GM18519 (cell line): ENCODE results near the gene PRODH2.

Experiments
- ATAC-seq: cut with Tn5 transposase; IDR thresholded peaks from one replicate; pipeline ENCODE4 v1.9.1; 2021; ENCODE audit warnings: mild to moderate bottlenecking, moderate library complexity; ENCODE audit not compliant: unreplicated experiment, low FRiP score

Gene PRODH2

DNA sequence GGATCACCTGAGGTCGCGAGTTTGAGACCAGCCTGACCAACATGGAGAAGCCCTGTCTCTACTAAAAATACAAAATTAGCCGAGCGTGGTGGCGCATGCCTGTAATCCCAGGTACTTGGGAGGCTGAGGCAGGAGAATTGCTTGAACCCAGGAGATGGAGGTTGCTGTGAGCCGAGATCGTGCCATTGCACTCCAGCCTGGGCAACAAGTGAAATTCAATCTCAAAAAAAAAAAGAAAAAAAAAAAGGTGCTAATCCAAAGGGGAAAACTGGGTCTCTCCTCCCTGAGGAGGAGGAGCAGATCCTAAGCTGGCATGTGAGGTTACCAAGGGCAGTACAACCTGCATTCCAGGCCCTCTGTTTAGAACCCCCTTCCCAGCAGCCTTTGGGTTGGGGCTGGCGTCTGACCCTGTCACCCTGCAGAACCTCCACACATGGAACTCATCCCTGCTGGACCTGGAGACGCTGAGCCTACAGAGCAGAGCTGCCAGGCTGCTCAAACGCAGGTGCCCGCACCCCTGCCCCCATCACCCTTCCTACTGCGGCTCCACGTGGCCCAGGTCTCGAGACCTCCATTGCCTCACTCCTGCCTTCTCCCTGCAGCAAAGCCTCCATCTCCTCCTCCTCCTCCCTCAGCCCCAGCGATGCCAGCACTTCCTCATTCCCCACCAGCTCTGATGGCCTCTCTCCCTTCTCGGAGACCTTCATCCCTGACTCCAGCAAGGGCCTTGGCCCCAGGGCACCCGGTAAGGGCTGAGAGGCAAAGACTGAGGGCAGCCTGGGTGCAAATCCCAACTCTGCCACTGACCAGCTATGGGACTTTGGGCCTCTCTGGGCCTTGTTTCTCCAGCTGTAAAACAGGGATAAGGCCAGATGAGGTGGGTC, 48.0 kb downstream of the PRODH2 start:
- no peak for ATAC-seq

DNA sequence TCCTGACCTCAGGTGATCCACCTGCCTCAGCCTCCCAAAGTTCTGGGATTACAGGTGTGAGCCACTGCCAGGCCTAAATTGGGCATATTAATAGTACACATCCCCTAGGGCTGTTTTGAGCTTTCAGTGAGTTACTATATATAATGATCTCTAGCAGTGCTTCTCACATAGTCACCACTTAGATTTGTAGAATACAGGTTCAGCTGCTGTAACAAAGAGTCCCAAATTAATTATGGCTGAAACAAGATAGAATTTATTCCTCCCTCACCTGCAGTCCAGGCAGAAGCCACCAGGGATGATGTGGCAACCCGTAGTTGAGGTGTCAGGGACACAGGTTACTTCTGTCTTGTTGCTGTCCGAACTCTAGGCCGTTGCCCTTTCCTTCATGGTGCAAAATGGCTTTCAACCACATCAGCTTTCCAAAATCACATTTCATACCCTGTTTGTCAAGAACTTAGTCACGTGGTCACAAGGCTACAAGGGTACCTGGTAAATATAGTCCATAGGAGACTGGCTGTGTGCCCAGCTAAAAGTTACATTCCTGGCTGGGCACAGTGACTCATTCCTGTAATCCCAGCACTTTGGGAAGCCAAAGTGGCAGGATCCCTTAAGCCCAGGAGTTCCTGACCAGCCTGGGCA, 51.8 kb downstream of the PRODH2 start:
- ATAC-seq, result no peak

DNA sequence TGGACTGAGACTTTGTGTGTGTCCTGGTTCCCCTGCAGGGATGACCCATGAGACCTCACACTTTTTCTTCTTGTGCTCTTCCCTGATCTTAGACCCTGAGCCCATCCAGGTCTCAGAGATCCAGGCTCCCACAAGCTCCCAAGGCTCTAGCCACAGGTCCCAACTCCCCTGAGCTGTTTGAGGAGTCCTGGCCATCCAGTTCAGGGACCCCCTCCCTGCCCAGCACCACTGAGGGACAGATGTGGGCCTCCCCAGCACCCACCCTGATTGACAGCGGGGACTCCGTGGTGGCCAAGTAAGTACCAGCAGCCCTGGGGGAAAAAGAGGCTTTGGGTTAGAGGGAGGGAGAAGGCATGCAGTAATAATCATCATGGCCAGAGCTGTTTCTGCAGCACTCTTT, 52.9 kb downstream of the PRODH2 start:
- ATAC-seq, result no peak

DNA sequence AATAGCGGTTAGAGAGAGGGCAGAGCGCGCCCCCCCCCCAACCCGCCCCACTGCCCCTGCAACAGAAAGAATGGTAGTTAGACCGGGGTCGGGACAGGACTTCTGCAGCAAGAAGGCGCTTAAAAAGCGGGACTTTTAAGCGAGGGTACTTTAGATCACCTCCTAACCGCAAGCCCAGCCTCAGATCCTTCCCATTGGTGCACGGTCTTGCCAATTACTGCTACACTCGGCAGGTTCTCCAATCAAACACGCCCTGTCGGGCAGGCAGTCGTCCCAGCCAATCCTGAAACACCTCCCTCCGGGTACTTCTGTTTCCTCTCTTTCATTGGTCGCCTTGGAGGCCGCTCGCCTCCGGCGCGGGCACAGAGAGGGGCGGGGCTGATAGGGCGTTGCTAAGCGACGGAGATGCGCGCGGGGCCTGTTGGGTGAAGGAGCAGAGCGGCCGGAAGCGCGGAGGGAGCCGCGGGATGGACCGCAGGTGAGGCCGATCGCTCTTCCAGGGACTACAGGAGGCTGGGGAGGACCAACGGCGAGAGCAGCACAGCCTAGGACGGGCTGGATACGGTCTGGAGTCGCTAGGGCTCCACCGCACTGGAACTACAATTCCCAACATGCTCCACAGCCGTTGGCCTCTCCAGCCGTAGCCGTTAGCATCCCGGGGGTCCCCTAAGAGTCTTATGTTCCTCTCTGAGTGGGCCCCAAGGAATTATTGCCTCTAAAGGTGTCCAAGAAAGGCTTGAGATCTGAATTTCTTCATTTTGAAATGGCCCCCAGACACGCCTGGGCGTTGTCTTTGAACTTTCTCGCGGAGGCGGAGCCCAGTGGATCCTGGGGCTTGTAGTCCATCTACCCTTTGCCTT, 54.7 kb downstream of the PRODH2 start, which contains the start of gene PROSER3:
Gene PROSER3 (plus strand): TSS at position 428 of the 860 bp plus-strand sequence. CDS start 40 bp downstream, at position 468.
- ATAC-seq, result peak; percentile 94

DNA sequence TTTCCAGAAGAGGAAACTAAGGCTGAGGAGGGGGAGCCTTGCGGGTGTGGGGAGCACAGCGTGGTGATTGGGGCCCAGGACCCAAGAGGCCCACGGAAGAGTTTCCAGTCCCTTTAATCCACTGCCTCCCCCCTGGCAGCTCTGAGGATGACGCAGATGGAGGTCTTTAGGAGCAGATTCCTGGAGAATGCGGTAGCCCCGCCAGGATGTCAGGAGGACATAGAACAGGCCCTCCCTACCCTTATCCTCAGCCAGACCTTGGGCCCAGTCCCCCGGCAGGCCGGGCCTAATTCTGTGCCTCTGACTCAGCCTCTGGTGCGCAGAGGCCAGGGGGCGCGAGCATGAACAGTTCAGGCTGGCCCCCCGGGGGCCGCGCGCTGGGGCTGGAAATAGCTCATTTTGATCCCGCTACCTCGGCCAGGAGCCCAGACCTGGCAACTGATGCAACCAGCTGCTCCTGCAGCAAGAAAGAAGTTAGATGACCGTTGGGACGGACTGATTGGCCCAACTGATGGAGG, 55.4 kb downstream of the PRODH2 start:
- no peak for ATAC-seq

DNA sequence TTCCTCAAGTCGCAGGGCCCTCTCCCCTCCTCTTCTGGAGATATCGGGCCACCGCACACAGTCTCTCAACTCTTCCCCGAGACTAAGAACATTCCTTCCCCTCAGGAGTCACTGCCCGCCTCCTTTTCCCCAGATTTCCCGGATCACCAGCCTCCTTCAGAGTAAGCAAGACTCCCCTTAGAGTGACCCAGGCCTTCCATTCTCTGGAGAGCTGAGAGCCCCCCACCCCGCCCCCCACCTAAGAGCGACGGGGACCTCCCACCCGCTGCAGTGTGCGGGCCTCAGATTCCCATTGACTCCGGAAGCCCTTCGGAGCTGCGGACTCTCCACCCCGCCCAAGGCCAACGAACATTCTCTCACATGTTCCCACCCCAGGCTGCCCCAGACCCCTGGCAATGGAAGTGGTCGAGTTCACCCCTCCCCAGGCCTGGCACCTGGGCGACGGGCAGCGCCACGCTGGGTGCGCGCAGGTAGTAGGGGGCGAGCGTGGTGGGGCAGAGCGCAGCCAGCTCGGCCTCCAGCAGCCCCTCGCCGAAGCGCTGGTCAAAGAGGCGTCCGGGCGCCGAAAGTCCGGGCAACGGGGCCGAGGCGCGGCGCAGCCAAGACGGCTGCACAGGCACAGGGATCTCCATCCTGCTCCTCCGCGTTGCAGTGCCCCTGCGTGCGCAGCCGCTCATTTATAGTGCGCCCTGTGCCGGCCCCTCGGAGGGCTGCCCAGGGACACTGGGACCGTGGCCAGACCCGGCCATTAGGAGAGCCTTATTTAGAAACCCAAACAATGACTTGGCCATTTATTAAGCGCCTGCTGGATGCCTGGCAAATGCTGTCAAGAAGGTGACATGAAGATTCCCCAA, 56.0 kb downstream of the PRODH2 start, which contains the start of gene HSPB6:
Gene HSPB6 (minus strand): TSS at position 653 of the 854 bp plus-strand sequence. CDS start 21 bp downstream, at position 632.
- ATAC-seq, result no peak

DNA sequence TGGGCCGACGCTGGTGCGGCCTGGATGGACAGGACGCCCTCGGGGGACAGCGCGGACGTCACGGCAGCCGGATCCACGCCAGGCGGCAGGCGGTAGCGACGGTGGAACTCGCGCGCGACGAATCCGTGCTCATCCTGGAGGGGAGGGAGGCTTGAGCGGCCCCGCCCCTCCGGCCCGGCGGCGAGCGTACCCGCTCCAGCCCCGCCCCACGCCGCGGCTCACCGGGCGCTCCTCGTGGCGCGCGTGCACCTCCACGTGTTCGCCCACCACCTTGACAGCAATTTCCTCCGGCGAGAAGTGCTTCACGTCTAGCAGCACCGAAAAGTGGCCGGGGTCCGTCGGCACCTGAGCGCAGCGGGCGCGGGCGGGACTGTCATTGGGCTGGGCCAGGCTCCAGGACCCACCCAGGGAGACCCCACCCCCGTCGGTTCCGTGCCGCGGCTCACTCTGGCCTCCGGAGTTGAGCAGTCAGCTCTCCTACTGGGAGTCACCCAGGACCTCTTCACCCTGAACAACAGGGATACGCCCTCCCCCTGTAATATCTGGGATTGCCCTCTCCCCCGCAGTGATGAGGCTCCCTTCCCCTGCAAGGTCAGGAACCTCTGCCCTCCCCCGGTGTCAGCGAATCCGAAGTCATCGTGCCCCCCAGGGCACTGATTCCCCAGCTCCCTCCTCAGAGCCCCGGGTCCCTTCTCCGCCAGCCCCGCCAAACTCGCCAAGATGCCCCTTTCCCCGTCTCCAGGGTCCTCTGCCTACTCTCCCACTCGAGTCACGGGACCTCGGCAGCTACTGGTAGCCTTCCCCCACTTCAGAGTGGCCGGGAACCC, 56.9 kb downstream of the PRODH2 start:
- no peak for ATAC-seq

DNA sequence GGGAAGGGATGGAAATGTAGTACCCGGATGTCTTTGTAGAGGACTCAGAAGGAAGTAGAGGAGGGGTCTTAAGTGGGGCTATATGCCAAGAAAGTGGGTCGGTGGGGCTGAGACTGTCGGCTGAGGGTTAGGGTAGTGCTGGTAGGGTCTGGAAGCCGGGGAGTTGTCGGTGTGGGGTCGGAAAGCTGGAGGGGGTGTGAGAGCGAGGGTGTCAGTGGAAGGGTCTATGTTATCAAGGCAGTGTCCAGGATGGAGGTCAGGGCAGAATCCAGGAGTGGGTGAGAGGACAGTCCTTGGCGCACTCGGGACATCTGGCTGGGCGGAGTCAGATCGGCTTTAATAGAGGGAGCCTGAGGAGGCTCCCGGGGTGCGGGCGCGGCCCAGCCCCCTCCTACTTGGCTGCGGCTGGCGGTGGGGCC, 57.5 kb downstream of the PRODH2 start:
- no peak for ATAC-seq

DNA sequence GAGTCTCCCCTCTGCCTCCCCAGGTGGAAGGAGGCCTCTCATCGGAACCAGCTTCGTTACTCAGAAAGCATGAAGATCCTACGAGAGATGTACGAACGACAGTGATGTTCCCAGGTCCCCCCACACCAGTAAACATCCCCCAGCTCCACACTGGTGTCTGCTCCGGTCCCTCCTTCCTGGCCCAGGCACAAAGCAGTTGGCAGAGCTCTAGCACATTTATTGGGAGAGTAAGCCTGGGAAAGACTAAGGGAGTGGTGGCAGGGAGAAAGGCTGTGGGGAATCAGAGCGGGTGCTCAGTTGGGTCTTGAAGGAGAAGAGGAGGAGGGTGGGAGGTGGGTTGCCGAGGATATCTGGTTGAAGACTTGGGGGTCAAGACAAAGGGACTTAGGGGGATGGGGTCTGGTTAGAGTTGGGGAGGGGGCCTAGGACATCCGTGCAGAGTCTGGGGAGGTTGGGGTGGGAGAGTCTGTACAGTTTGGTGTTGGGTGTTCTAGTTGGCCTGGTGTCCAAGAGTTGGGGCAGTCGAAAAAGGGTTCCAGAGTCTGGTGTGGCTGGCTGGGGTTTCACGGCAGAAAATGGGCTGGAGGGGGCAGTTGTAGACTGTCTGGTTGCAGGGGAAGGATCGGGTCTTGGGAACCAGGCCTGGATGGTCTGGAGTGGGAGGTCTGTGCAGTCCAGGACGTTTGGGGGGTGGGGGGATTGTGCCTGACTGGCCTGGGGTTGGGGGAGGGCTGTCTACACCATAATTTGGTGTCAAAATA, 58.1 kb downstream of the PRODH2 start:
- no peak for ATAC-seq

DNA sequence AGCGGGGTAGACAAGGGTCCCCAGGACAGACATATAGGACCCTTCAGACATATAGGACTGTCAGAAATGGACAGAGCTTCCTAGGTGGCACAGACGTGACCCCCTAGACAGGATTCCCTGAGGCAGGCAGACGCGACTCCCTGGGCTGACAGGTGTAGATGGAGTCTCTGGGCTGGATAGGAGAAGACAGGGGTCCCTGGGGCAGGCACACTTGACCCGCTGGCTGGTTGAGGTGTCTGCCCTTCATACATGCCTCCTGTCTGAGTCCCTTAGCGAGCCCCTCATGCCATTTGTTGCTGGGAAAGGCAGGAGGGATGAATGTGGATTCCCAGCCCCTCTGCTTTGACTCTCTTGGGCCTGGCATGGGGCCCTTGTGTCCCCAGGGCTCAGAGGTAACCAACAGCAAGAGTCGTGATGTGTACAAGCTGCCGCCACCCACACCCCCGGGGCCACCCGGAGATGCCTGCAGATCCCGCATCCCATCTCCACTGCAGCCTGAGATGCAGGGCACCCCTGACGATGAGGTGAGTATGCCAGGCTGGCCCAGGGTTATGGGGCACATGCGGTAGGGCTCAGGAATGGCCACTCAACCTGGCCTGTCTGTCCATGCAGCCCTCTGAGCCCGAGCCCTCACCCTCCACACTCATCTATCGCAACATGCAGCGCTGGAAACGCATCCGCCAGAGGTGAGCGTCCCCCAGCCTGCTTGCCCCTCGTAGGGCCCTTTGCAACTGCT, 58.8 kb downstream of the PRODH2 start:
- ATAC-seq, result no peak

DNA sequence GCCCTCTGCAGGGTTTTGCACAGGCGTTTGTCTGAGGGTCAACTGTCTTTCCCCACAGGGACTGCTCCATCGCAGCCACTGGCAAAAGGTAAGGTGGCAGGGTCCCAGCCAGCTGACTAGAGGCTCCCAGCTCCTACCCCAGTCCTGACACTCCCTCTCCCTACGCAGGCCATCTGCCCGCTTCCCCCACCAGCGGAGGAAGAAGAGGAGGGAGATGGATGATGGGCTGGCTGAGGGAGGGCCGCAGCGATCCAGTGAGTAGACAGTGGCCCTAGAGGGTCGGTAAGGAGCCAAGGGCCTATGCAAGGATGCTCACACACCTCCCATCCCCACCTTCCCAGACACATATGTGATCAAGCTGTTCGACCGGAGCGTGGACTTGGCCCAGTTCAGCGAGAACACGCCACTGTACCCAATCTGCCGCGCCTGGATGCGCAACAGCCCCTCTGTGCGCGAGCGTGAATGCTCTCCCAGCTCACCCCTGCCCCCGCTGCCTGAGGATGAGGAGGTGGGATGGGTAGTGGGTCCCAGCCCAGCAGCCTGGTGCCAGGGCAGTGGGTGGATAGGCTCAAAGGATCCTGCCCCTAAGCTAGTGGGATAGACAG, 59.8 kb downstream of the PRODH2 start:
- ATAC-seq, result no peak

DNA sequence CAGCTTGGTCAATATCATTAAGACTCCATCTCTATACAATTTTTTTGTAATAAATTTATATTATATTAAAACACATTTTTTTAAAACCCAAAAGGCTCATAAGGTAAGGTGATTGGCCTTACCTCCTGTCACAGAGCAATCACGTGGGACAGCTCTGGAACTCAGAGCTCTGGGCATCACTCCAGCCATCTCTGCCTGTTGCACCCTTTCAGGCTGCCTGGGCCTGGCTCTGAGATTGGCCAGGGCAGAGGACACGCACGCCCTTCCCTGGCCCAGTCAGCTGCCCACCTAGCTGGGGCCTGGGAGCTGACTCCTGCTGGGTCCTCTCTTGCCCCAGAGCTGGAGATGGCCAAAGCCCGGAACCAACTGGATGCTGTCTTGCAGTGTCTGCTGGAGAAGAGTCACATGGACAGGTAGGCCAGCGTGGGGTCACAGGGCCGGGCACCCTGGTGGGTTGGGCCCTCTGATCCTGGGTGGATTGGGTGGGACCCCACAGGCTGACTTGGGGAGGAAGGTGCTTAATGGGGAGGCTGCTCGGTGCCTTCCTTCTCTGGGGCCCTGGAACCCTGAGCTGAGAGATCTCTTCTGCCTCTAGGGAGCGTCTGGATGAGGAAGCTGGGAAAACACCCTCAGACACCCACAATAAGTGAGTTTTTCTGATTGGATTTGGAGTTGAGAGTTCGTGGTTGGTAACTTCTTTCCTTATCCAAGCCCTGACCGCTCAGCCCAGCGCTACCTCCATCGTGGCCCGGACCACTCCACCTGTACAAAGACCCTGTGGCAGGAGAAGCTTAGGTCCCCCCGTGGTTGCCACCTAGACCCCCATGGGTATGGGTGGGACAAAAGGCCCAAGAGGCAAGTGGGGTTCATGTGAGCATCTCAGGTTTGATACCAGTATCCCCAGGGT, 60.6 kb downstream of the PRODH2 start:
- no peak for ATAC-seq

DNA sequence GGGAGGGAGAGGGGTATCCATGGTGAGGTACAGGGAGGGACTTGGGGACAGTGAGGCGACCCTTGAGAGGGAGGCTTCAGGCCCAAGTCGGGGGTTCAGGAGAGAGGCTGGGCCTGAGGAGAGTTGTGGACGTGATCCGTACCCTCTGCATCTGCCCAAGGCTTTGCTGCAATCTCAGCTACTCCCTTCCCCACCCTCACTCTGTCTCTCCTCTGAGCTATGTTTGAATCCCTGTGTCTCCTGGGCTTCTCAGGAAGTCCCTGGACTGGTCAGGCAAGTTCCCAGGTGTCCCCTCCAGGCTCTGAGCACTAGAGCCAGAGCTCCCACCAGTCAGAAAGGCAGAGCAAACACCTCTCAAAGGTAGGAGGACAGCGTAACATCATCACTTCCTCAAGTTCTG, 62.5 kb downstream of the PRODH2 start:
- ATAC-seq, result no peak
